Measurements from ENCODE around the gene SUPT3H. TPM values are rescaled to one million over a fixed set of nuclear protein-coding genes. Genes with fewer than 3 reads are reported as not detected.
"Not testable (repeated sequence)": the region's sequence is repeated elsewhere in the genome, so short reads cannot be mapped to it uniquely, and the experiment has no call there.

The SUPT3H gene
- total RNA-seq, 4 donors from 2014 or later: 1.6 to 5.6 (median 3.8) TPM

DNA sequence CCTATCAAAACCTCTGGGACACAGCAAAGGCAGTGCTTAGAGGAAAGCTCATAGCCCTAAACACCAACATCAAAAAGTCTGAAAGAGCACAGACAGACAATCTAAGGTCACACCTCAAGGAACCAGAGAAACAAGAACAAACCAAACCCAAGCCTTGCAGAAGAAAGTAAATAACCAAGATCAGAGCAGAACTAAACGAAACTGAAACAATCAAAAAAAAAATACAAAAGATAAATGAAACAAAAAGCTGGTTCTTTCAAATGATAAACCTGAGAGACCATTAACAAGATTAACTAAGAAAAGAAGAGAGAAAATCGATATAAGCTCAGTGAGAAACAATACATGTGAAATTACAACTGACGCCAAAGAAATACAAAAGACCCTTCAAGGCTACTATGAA lies 84.4 kb downstream of the SUPT3H start:
- intact Hi-C loops (cut with DNase I; ENCODE audit: low total_unique reads): no loop called here
- 90 to 91% methylated on average over 3 of the region's 3 CpGs for WGBS, 2 donors
- no peak overlapping the region for H3K4me3 ChIP-seq (ENCODE audit: low read depth, poor library complexity, severe bottlenecking)
- TF ChIP-seq, protein P1, sequence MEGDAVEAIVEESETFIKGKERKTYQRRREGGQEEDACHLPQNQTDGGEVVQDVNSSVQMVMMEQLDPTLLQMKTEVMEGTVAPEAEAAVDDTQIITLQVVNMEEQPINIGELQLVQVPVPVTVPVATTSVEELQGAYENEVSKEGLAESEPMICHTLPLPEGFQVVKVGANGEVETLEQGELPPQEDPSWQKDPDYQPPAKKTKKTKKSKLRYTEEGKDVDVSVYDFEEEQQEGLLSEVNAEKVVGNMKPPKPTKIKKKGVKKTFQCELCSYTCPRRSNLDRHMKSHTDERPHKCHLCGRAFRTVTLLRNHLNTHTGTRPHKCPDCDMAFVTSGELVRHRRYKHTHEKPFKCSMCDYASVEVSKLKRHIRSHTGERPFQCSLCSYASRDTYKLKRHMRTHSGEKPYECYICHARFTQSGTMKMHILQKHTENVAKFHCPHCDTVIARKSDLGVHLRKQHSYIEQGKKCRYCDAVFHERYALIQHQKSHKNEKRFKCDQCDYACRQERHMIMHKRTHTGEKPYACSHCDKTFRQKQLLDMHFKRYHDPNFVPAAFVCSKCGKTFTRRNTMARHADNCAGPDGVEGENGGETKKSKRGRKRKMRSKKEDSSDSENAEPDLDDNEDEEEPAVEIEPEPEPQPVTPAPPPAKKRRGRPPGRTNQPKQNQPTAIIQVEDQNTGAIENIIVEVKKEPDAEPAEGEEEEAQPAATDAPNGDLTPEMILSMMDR (IDR thresholded peaks at IDR 0.05): no peak
- TF ChIP-seq POLR2A (IDR thresholded peaks at IDR 0.05): no peak
- no peak for DNase-seq (ENCODE audit: low spot score in 2 of 2)

DNA sequence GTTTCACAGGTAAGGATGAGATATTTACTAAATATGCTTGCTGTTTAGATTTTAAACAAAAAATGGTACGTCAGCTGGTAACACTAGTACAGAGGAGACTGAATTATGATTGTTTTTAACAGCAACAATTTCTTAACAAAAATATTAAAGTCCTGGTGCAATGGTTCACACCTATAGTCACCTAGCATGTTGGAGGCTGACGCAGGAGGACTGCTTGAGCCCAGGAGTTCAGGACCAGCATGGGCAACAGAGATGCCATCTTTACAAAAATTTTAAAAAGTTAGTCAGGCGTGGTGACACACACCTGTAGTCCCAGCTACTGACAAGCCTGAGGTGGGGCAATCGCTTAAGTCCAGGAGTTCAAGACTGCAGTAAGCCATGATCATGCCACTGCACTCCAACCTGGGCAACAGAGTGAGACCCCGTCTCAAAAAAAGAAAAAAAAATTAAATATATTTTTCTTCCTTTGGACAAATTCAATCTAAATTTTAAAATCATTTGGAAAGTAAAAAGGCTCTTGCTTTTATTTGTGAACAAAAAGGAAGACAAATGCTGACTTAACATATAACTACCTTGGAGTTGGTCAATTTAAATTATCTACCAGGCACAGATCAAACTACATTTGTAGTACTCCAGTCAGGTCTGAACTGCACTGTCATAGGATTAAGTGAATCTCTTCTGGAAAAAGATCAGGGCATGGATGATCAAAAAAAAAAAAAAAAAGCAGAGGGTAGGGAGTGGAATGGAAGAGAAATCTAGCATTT lies 87.8 kb downstream of the SUPT3H start:
- 95 to 96% methylated on average over 5 of the region's 5 CpGs for WGBS, 2 donors
- intact Hi-C loops (cut with DNase I; ENCODE audit: low total_unique reads): no loop called here
- H3K4me3 ChIP-seq (ENCODE audit: low read depth, poor library complexity, severe bottlenecking): no peak overlapping the region
- no peak for DNase-seq (ENCODE audit: low spot score in 2 of 2)
- TF ChIP-seq, protein P1 (IDR thresholded peaks at IDR 0.05): no peak
- no peak for TF ChIP-seq POLR2A (IDR thresholded peaks at IDR 0.05)

DNA sequence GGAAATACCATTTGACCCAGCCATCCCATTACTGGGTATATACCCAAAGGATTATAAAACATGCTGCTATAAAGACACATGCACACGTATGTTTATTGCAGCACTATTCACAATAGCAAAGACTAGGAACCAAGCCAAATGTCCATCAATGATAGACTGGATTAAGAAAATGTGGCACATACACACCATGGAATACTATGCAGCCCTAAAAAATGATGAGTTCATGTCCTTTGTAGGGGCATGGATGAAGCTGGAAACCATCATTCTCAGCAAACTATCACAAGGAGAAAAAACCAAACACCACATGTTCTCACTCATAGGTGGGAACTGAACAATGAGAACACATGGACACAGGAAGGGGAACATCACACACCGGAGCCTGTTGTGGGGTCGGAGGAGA lies 91.0 kb downstream of the SUPT3H start:
- DNase-seq (ENCODE audit: low spot score in 2 of 2); intact Hi-C loops (cut with DNase I; ENCODE audit: low total_unique reads); H3K4me3 ChIP-seq (ENCODE audit: low read depth, poor library complexity, severe bottlenecking): not testable (repeated sequence)
- WGBS, 2 donors: 97 to 98% methylated on average over 3 of the region's 3 CpGs

DNA sequence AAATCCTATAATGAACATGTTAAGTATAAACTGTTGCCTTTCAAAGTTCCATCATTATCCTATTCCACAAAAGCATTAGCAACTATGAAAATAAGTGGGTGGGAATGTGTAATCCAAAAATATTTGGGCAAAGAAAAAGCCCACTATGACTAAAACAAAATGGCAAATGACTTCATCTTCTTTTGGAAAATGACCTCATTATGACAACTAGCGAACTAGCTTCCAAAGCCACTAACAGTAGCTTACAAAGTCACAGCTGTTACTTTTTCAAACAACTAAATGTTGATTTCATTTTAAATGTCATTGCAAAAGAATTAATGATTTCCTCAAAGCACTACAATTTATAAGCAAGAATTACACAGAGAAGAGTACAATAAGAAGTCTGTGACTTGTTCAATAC lies 99.4 kb downstream of the SUPT3H start:
- no peak for DNase-seq (ENCODE audit: low spot score in 2 of 2)
- intact Hi-C loops (cut with DNase I; ENCODE audit: low total_unique reads): no loop called here
- TF ChIP-seq, protein P1 (IDR thresholded peaks at IDR 0.05): no peak
- no peak for TF ChIP-seq POLR2A (IDR thresholded peaks at IDR 0.05)
- WGBS, 2 donors: 82 to 84% methylated on average over 1 of the region's 1 CpG
- no peak overlapping the region for H3K4me3 ChIP-seq (ENCODE audit: low read depth, poor library complexity, severe bottlenecking)

DNA sequence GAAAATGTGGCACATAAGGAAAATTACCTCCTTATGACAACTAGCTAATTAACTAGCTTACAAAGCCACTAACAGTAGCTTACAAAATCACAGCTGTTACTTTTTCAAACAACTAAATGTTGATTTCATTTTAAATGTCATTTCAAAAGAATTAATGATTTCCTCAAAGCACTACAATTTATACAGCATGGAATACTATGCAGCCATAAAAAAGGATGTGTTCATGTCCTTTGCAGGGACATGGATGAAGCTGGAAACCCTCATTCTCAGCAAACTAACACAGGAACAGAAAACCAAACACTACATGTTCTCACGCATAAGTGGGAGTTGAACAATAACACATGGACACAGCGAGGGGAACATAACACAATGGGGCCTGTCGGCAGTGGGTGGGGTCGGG lies 100.0 kb downstream of the SUPT3H start:
- intact Hi-C loops (cut with DNase I; ENCODE audit: low total_unique reads); DNase-seq (ENCODE audit: low spot score in 2 of 2); H3K4me3 ChIP-seq (ENCODE audit: low read depth, poor library complexity, severe bottlenecking): not testable (repeated sequence)
- WGBS, 2 donors: 97% methylated on average over 4 of the region's 4 CpGs

DNA sequence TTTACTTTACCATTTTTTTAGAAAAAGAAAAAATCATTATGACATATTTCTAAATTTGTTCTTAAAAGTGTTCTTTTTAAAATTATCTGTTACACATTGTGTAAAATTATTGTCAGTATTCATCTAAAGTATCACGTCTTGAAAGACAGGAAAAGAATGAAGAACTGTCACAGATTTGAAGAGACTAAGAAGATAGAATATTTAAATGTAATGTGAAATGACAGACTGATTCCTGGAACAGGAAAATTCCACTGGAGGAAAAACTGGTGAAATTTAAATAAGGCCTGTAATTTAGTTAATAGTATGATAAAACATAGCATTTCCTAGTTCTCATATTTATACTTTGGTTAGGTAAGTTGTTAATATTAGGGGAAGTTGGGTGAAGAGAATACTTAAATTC lies 102.4 kb downstream of the SUPT3H start:
- intact Hi-C loops (cut with DNase I; ENCODE audit: low total_unique reads): no loop called here
- TF ChIP-seq, protein P1 (IDR thresholded peaks at IDR 0.05): no peak
- TF ChIP-seq POLR2A (IDR thresholded peaks at IDR 0.05): no peak
- no peak overlapping the region for H3K4me3 ChIP-seq (ENCODE audit: low read depth, poor library complexity, severe bottlenecking)
- no peak for DNase-seq (ENCODE audit: low spot score in 2 of 2)
- WGBS, 2 donors: 86 to 98% methylated on average over 1 of the region's 1 CpG

DNA sequence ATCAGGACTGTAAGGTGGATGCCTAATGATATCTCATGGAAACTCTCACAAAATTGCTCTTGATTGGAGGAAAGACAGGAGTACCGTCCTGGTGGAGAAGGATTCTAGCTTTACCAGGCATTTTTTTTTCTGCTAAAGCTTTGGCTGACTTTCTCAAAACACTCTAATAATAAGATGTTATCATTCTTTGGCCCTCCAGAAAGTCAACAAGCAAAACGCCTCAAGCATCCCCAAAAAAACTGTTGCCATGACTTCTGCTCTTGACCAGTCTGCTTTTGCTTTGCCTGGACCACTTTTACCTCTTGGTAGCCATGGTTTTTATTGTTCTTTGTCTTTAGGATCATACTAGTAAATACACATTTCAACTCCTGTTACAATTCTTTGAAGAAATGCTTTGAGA lies 105.1 kb downstream of the SUPT3H start:
- intact Hi-C loops (cut with DNase I; ENCODE audit: low total_unique reads): no loop called here
- TF ChIP-seq, protein P1 (IDR thresholded peaks at IDR 0.05): no peak
- no peak for TF ChIP-seq POLR2A (IDR thresholded peaks at IDR 0.05)
- 57 to 69% methylated on average over 2 of the region's 2 CpGs for WGBS, 2 donors
- no peak overlapping the region for H3K4me3 ChIP-seq (ENCODE audit: low read depth, poor library complexity, severe bottlenecking)
- DNase-seq (ENCODE audit: low spot score in 2 of 2): no peak

All from lower leg skin (tissue), 4 donors.